ENCODE data around the gene IRF1.
A peak's percentile ranks its signal among the peaks of the same experiment; 100 is the strongest.
"Not testable (repeated sequence)": the region's sequence is repeated elsewhere in the genome, so short reads cannot be mapped to it uniquely, and the experiment has no call there.

IRF1 gene

DNA sequence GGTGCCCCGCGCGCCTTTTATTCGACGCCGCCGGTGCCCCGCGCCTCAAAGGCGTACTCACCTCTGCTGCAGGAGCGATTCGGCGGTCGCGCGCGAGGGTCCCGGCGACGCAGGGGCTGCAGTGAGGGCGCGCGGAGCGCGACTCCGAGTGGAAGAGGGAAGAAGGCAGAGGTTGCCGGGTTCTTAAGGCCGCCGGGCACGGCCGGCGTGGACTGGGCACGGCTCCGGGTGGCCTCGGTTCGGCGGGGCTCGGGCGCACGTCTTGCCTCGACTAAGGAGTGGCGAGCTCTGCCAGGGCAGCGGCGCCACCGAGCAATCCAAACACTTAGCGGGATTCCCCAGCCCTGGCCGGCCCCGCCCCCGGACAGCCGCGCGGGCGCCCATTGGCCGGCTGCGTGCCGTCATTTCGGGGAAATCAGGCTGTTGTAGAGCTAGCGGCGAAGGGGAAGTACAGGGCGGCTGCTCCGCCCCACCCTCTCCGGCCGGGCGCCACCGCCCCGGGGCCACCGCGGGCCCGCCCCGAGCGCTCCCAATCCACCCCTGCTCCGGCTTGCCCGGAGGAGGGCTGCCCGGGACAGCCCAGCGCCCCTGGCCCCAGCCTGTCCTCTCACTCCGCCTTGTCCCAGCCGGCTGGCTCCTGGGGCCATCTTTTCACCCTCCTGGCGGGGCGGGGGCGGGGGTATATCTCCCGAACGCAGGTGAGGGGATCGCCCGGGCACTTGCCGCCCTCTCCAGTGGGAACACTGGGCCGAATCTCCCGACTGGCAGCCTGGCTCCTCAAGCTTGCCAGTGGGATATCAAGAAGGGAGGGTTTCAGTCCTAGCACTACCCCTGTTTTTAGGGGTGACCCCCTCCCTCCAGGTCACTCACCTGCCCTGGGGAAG, at the start of gene IRF1:
Gene IRF1, minus strand, starts transcription at position 290 of the 884 bp plus-strand sequence. CDS start 1,295 bp downstream, outside the sequence.
- DNase-seq: peak; percentile 82 to 94 (median 87)

- DNase-seq: no peak
Observed at GRCh38 chr5:132540149-132540548, 49.6 kb upstream of the IRF1 start.

- DNase-seq: no peak
Observed at GRCh38 chr5:132539716-132540115, 49.1 kb upstream of the IRF1 start.

DNA sequence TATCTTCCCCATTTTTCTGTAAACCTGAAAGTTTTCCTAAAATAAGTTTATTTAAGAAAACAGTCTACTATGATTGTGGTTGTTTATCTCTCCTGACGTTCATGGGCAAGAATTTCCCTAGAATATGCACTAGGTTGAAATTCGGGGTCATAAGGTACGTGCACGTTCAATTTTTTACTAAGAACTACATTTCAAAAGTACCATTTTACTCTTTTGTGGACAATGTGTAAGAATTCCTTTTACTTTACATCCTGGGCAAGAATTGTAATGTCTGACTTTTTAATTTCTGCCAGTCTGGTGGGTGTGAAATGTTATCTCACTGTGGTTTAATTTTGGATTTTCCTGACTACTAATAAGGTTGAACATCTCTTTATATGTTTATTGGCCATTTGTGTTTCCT, 40.4 kb upstream of the IRF1 start:
- DNase-seq: no peak

- DNase-seq: no peak
Observed at GRCh38 chr5:132528866-132529634, 38.5 kb upstream of the IRF1 start.

DNA sequence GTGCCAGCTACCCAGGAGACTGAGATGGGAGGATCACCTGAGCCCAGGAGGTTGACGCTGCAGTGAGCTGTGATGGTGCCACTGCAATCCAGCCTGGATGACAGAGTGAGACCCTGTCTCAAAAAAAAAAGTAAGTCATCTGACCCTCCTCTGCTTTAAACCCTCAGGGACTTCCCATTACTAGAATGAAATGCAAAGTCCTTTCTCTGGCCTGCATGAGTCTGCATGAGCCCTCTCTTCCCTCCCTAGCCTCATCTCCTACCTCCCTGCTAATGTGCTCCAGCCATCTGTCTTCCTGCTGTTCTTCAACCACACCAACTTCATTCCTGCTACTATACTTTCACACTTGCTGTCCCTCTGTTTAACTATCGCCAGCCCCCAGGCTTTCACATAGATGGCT, 37.4 kb upstream of the IRF1 start:
- no peak for DNase-seq

DNA sequence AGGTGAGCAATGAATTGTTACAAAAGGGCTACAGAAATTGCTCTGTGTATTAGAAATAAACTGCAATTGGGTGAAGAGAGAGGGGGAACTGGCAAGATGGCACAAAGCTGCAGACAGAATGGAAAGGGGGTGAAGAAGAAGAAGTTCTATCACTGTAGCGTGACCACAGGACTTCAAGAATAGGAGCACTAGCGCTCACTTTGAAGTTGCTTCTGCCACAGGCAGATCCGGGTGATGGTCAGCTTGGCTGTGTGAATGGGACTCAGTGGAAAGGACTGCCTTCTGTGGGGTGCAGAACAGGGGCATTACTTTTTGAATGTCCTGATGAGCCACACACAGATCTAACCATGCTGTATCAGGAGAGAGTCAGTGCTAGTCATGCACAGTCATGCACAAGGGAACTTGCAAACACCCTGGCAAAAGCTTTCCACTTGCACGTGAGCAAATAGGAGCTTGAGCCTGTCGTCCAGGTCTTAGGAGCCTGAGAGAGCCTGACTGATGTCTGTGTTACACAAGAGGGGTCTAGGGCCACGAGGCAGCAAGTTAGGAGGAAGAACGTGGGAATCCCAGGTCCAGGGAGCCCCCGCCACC, 36.5 kb upstream of the IRF1 start:
- DNase-seq: no peak

DNA sequence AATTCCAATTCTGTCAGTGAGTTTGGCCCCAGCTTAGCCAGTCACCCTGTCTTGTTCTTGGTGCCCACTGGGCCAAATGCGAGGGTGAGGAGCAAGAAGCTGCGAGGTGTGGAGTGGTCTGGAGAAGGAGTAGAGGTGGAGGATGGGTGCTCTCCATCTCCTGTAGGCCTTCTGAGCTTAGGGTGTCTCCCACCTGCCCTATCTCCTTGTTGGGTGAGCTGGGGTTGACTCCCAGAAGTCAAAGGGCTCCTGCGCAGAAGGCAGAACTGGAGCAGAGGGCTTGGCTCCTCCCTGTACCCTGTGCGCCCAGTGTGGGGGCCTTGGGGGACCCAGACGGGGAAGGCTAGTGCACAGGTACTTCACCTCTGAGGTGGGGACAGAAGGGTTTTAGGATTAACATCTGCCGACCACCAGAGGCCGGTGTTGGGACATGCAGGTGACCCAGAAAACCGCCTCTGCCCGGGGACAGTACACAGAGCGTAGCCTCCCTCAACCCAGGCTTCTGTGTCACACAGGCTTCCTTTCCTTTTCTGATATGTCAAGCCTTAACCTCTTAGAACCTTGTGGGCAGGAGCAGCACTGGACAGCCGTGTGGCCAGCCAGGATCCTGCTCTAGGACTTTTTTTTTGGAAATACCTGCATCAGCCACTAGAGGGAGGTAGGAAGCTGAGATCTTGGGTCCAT, 35.9 kb upstream of the IRF1 start:
- DNase-seq: peak; percentile 51 to 70 (median 56)

GRCh38 chr5:132525299-132525724, 34.7 kb upstream of the IRF1 start:
- no peak for DNase-seq

- DNase-seq: not testable (repeated sequence)
Observed at GRCh38 chr5:132524877-132525276, 34.3 kb upstream of the IRF1 start.

DNA sequence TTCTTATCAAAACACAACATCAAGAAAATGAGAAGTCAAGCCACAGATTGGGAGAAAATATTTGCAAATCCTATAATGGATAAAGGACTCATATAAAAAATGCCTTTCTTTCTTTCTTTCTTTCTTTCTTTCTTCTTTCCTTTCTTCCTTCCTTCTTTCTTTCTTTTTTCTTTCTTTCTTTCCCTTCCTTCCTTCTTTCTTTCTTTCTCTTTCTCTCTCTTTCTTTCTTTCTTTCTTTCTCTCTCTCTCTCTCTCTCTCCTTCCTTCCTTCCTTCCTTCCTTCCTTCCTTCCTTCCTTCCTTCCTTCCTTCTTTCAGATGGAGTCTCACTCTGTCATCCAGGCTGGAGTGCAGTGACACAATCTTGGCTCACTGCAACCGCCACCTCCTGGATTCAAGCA, 31.5 kb upstream of the IRF1 start:
- DNase-seq: not testable (repeated sequence)

DNA sequence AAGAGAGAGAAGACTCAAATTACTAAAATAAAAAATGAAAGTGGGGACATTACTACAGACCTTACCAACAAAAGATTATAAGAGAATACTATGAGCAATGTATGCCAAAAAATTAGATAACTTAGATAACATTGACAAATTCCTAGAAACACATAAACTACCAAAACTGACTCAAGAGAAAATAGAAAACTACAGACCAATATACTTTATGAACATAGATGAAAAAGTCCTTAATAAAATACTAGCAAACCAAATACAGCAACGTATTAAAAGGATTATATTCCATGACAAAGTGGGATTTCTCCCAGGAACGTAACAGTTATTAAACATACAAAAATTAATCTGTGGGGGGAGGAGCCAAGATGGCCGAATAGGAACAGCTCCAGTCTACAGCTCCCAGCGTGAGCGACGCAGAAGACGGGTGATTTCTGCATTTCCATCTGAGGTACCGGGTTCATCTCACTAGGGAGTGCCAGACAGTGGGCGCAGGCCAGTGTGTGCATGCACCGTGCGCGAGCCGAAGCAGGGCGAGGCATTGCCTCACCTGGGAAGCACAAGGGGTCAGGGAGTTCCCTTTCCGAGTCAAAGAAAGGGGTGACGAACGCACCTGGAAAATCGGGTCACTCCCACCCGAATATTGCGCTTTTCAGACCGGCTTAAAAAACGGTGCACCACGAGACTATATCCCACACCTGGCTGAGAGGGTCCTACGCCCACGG, 23.2 kb upstream of the IRF1 start:
- DNase-seq: peak in 1 of 3 experiments; percentile 7

GRCh38 chr5:132510076-132510475, 19.5 kb upstream of the IRF1 start:
- DNase-seq: peak in 1 of 3 experiments; percentile 4

- peak in 1 of 3 experiments; percentile 7 for DNase-seq
Observed at GRCh38 chr5:132506094-132506692, 15.6 kb upstream of the IRF1 start.

- no peak for DNase-seq
Observed at GRCh38 chr5:132505641-132506040, 15.1 kb upstream of the IRF1 start.

DNA sequence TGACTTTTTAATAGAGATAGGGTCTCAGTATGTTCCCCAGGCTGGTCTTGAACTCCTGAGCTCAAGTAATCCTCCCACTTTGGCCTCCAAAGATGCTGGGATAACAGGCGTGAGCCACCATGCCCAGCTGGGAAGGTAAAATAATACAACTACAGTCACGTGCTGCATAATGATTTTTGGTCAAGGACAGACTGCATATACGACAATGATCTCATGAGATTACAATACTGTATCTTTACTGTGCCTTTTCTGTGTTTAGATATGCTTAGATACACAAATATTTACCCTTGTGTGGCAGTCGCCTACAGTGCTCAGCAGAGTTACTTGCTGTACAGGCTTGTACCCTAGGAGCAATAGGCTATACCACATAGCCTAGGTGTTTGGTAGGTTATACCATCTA, 14.2 kb upstream of the IRF1 start:
- no peak for DNase-seq

GRCh38 chr5:132503244-132503643, 12.7 kb upstream of the IRF1 start:
- no peak for DNase-seq

GRCh38 chr5:132501961-132502931, 11.7 kb upstream of the IRF1 start:
- no peak for DNase-seq

DNA sequence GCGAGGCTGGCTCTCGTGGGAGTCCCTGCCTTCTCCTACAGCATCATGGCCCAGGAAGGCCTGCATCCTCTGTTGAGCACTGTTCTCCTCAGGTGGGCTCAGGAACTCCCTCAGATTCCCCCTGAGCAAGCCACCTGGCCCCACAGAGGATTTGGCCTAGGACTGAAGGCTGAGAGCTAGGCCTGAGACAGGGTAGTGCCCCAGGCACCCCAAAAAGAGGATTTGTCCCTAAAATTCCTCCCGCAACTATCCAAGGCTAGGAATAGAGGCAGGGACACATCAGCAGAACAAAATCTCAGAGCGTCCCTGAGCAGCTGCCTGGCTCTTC, 11.0 kb upstream of the IRF1 start:
- DNase-seq: no peak

- peak; percentile 36 to 58 (median 53) for DNase-seq
Observed at GRCh38 chr5:132500931-132501628, 10.5 kb upstream of the IRF1 start.
